Measurements from ENCODE around the gene KANSL1.

- TF ChIP-seq EZH2 (IDR thresholded peaks at IDR 0.05; ENCODE audit: low read depth, unreplicated experiment) (no peak), NANOG (IDR thresholded peaks at IDR 0.05; ENCODE audit: borderline replicate concordance) (no peak), CTCF (conservative IDR thresholded peaks at IDR 0.05; ENCODE audit: low read depth in 2 of 2) (no peak), STAT1 (IDR thresholded peaks at IDR 0.05; ENCODE audit: unreplicated experiment) (no peak), JUNB (IDR thresholded peaks at IDR 0.05; ENCODE audit: unreplicated experiment) (no peak), POLR2AphosphoS5 (IDR thresholded peaks at IDR 0.05; ENCODE audit: low read depth) (no peak), EZH2phosphoT487 (IDR thresholded peaks at IDR 0.05; ENCODE audit: unreplicated experiment) (no peak), REST (IDR thresholded peaks at IDR 0.05; ENCODE audit: unreplicated experiment) (no peak), ZNF114 (CRISPR knock-in tag; IDR thresholded peaks at IDR 0.05) (no peak), CREB1 (CRISPR knock-in tag; IDR thresholded peaks at IDR 0.05; ENCODE audit: low read depth) (no peak), ETS1 (IDR thresholded peaks at IDR 0.05) (no peak)
Measured at GRCh38 chr17:46025510-46026165, 167.6 kb downstream of the KANSL1 start.
